Neural progenitor cell (in vitro differentiated cells): ENCODE results near the gene PNPLA3.

Experiments
- EZH2phosphoT487 ChIP-seq: fragments of 200-600 bp; sonication (generic); IDR thresholded peaks from 2 replicates; pipeline ENCODE4 v1.6.1; 2017; ENCODE audit warnings: antibody characterized with exemption
- TF ChIP-seq, protein P1 (sequence below): fragments of 200-600 bp; sonication (generic); IDR thresholded peaks from 2 replicates; pipeline ENCODE4 v1.5.1; 2017; ENCODE audit warnings: antibody characterized with exemption, mild to moderate bottlenecking

DNA sequence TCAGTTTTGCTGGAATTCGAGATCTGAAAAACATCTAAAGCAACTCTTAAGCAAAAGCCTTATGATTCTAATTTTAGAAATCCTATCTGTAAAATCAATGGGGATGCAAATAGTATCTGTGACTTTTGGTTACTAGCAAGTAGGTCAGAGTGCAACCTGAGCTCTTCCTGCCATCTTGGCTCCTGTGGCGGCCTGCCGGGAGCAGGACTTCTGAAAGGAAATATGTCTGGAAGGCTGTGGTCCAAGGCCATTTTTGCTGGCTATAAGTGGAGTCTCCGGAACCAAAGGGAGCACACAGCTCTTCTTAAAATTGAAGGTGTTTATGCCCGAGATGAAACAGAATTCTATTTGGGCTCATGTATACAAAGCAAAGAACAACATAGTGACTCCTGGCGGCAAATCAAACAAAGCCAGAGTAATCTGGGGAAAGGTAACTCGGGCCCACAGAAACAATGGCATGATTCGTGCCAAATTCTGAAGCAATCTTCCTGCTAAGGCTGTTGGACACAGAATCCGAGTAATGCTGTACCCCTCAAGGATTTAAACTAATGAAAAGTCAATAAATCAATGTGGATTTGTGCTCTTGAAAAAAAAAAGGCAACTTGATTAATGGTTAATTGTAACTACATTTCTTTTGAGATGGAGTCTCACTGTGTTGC is 33.3 kb downstream of the PNPLA3 start:
- TF ChIP-seq, protein P1, sequence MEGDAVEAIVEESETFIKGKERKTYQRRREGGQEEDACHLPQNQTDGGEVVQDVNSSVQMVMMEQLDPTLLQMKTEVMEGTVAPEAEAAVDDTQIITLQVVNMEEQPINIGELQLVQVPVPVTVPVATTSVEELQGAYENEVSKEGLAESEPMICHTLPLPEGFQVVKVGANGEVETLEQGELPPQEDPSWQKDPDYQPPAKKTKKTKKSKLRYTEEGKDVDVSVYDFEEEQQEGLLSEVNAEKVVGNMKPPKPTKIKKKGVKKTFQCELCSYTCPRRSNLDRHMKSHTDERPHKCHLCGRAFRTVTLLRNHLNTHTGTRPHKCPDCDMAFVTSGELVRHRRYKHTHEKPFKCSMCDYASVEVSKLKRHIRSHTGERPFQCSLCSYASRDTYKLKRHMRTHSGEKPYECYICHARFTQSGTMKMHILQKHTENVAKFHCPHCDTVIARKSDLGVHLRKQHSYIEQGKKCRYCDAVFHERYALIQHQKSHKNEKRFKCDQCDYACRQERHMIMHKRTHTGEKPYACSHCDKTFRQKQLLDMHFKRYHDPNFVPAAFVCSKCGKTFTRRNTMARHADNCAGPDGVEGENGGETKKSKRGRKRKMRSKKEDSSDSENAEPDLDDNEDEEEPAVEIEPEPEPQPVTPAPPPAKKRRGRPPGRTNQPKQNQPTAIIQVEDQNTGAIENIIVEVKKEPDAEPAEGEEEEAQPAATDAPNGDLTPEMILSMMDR = no peak
- no peak for TF ChIP-seq EZH2phosphoT487
